ENCODE results near the gene TRAPPC5. TPM values are rescaled to one million over a fixed set of nuclear protein-coding genes. Genes with fewer than 3 reads are reported as not detected.

Gene TRAPPC5
- total and polyA plus RNA-seq, 2 experiments from 2014 or later: 78.3 to 252 TPM

DNA sequence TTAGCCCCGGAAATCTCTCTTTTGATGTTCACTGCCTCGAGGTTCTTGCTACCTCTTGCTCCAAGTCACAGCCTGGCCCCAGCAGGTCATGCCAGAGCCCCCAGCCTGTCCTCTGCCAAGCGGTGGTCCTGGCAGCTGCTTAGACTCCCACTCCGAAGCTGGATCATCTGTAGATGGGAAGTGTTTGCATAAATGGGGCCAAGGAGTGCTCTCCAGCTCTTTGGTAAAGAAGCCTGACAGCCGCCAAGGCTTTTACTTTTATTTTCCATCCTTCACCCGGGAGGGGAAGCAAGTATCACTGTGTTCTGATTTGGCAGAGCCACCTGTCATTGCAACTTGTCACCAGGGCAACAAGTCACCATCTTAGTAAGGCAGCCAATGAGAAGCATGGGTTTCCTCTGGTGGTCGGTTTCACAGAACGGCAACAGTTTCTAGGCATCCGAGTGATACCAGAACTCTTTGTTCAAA is 22.4 kb upstream of the TRAPPC5 start:
- H3F3A ChIP-seq (replicated peaks; ENCODE audit: low read depth): no peaks in the 10 kb centered on the region
- no peak overlapping the region for H3K27ac Mint-ChIP-seq
- TF ChIP-seq, protein P1, sequence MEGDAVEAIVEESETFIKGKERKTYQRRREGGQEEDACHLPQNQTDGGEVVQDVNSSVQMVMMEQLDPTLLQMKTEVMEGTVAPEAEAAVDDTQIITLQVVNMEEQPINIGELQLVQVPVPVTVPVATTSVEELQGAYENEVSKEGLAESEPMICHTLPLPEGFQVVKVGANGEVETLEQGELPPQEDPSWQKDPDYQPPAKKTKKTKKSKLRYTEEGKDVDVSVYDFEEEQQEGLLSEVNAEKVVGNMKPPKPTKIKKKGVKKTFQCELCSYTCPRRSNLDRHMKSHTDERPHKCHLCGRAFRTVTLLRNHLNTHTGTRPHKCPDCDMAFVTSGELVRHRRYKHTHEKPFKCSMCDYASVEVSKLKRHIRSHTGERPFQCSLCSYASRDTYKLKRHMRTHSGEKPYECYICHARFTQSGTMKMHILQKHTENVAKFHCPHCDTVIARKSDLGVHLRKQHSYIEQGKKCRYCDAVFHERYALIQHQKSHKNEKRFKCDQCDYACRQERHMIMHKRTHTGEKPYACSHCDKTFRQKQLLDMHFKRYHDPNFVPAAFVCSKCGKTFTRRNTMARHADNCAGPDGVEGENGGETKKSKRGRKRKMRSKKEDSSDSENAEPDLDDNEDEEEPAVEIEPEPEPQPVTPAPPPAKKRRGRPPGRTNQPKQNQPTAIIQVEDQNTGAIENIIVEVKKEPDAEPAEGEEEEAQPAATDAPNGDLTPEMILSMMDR (conservative IDR thresholded peaks at IDR 0.05; ENCODE audit: low read depth in 2 of 2): no peak
- TF ChIP-seq EZH2phosphoT487 (IDR thresholded peaks at IDR 0.05; ENCODE audit: unreplicated experiment) (no peak), NANOG (IDR thresholded peaks at IDR 0.05; ENCODE audit: borderline replicate concordance) (no peak), EZH2 (IDR thresholded peaks at IDR 0.05; ENCODE audit: low read depth, unreplicated experiment) (no peak), STAT1 (IDR thresholded peaks at IDR 0.05; ENCODE audit: unreplicated experiment) (no peak), JUNB (IDR thresholded peaks at IDR 0.05; ENCODE audit: unreplicated experiment) (no peak), ZNF114 (CRISPR knock-in tag; IDR thresholded peaks at IDR 0.05) (no peak), POLR2AphosphoS5 (IDR thresholded peaks at IDR 0.05; ENCODE audit: low read depth) (no peak), CREB1 (CRISPR knock-in tag; IDR thresholded peaks at IDR 0.05; ENCODE audit: low read depth) (no peak), ZNF331 (CRISPR knock-in tag; IDR thresholded peaks at IDR 0.05; ENCODE audit: low read depth) (no peak)
- TF ChIP-seq, protein P2, sequence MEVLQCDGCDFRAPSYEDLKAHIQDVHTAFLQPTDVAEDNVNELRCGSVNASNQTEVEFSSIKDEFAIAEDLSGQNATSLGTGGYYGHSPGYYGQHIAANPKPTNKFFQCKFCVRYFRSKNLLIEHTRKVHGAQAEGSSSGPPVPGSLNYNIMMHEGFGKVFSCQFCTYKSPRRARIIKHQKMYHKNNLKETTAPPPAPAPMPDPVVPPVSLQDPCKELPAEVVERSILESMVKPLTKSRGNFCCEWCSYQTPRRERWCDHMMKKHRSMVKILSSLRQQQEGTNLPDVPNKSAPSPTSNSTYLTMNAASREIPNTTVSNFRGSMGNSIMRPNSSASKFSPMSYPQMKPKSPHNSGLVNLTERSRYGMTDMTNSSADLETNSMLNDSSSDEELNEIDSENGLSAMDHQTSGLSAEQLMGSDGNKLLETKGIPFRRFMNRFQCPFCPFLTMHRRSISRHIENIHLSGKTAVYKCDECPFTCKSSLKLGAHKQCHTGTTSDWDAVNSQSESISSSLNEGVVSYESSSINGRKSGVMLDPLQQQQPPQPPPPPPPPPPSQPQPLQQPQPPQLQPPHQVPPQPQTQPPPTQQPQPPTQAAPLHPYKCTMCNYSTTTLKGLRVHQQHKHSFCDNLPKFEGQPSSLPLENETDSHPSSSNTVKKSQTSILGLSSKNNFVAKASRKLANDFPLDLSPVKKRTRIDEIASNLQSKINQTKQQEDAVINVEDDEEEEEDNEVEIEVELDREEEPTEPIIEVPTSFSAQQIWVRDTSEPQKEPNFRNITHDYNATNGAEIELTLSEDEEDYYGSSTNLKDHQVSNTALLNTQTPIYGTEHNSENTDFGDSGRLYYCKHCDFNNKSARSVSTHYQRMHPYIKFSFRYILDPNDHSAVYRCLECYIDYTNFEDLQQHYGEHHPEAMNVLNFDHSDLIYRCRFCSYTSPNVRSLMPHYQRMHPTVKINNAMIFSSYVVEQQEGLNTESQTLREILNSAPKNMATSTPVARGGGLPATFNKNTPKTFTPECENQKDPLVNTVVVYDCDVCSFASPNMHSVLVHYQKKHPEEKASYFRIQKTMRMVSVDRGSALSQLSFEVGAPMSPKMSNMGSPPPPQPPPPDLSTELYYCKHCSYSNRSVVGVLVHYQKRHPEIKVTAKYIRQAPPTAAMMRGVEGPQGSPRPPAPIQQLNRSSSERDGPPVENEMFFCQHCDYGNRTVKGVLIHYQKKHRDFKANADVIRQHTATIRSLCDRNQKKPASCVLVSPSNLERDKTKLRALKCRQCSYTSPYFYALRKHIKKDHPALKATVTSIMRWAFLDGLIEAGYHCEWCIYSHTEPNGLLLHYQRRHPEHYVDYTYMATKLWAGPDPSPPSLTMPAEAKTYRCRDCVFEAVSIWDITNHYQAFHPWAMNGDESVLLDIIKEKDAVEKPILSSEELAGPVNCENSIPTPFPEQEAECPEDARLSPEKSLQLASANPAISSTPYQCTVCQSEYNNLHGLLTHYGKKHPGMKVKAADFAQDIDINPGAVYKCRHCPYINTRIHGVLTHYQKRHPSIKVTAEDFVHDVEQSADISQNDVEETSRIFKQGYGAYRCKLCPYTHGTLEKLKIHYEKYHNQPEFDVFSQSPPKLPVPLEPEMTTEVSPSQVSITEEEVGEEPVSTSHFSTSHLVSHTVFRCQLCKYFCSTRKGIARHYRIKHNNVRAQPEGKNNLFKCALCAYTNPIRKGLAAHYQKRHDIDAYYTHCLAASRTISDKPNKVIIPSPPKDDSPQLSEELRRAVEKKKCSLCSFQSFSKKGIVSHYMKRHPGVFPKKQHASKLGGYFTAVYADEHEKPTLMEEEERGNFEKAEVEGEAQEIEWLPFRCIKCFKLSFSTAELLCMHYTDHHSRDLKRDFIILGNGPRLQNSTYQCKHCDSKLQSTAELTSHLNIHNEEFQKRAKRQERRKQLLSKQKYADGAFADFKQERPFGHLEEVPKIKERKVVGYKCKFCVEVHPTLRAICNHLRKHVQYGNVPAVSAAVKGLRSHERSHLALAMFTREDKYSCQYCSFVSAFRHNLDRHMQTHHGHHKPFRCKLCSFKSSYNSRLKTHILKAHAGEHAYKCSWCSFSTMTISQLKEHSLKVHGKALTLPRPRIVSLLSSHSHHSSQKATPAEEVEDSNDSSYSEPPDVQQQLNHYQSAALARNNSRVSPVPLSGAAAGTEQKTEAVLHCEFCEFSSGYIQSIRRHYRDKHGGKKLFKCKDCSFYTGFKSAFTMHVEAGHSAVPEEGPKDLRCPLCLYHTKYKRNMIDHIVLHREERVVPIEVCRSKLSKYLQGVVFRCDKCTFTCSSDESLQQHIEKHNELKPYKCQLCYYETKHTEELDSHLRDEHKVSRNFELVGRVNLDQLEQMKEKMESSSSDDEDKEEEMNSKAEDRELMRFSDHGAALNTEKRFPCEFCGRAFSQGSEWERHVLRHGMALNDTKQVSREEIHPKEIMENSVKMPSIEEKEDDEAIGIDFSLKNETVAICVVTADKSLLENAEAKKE (CRISPR knock-in tag; IDR thresholded peaks at IDR 0.05): no peak
- TF ChIP-seq, protein P3, sequence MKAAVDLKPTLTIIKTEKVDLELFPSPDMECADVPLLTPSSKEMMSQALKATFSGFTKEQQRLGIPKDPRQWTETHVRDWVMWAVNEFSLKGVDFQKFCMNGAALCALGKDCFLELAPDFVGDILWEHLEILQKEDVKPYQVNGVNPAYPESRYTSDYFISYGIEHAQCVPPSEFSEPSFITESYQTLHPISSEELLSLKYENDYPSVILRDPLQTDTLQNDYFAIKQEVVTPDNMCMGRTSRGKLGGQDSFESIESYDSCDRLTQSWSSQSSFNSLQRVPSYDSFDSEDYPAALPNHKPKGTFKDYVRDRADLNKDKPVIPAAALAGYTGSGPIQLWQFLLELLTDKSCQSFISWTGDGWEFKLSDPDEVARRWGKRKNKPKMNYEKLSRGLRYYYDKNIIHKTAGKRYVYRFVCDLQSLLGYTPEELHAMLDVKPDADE (IDR thresholded peaks at IDR 0.05): no peak
- H3K79me2 ChIP-seq (replicated peaks; ENCODE audit: insufficient read depth): no peaks in the 10 kb centered on the region
- no peak overlapping the region for H3K4me2 ChIP-seq
- no peak overlapping the region for H3K4me3 Mint-ChIP-seq
- H3K36me3 Mint-ChIP-seq (ENCODE audit: low read depth): no peaks in the 10 kb centered on the region
- ATAC-seq: peak; percentile 77
- H4K20me1 ChIP-seq (replicated peaks; ENCODE audit: insufficient read depth): no peaks in the 10 kb centered on the region
- DNase-seq (ENCODE audit: low spot score): peak; percentile 63
- H3K4me1 ChIP-seq (ENCODE audit: insufficient read depth): no peaks in the 10 kb centered on the region
- no peaks in the 10 kb centered on the region for H3K9me2 ChIP-seq (ENCODE audit: insufficient read depth)
- no peak overlapping the region for H2AFZ ChIP-seq
- no peak overlapping the region for H3K27ac ChIP-seq (ENCODE audit: low read depth)
- no peaks in the 10 kb centered on the region for H3K4me1 Mint-ChIP-seq
- peaks cover 10% of the 10 kb centered on the region for H3K27me3 ChIP-seq (ENCODE audit: insufficient read depth)
- no peaks in the 10 kb centered on the region for H3K36me3 ChIP-seq (ENCODE audit: insufficient read depth)
- H3K9me3 Mint-ChIP-seq: 0 out of 3 replicates have a peak, but pooled peaks cover 3% of the 10 kb centered on the region
- no peak overlapping the region for H3K4me3 ChIP-seq
- H3K27me3 Mint-ChIP-seq (ENCODE audit: insufficient read depth, low read depth, poor library complexity): peaks cover 11% of the 10 kb centered on the region
